K562 (cell line): ENCODE results near the gene AAK1. TPM values are rescaled to one million over a fixed set of nuclear protein-coding genes. Genes with fewer than 3 reads are reported as not detected.

Source experiments
- ATAC-seq: fragments of 200-7000 bp; cut with Tn5 transposase; 3 replicates; pipeline ENCODE4 v1.9.1; 2020; ENCODE audit warnings: moderate library complexity
- BruUV-seq: library from RNA; stranded (reverse); fragments of 400-500 nt; replicated peaks from 2 replicates; lab custom pipeline; 2021; lab: Mats Ljungman, UMichigan
- CTCF ChIA-PET: fragments of 300-600 bp; formaldehyde crosslinking; extraction: SDS; loops from one replicate; lab custom pipeline; 2021; ENCODE audit warnings: low intra/inter-chr PET ratio; lab: Yijun Ruan, JAX
- POLR2A ChIA-PET: fragments of 300-600, 350-650 bp; sonication (Branson Sonifier 250); formaldehyde crosslinking; extraction: SDS; loops from one replicate; lab custom pipeline; 2021; ENCODE audit warnings: antibody characterized with exemption, inconsistent platforms; lab: Yijun Ruan, JAX
- DNase-seq, 4 experiments: peaks; one replicate each; pipeline versions ENCODE4 v3.0.0 to v3.0.0-alpha.2; 2011 to 2018; ENCODE audit warnings: low spot score in 3 of 4, mixed read lengths in 3 of 4; ENCODE audit errors: extremely low read depth in 1 of 4
- FAIRE-seq: peaks from 2 replicates; lab custom pipeline; 2011; peaks lifted over from hg19 to GRCh38; lab: Jason Lieb, UNC
- H2AFZ ChIP-seq: 2 replicates; pipeline ENCODE4 v1.6.0; 2011; ENCODE audit warnings: low read depth, low read length, control low read depth, inconsistent platforms
- H3K27ac ChIP-seq: fragments of 200-600 bp; 3 replicates; pipeline ENCODE4 v1.8.0; 2011; ENCODE audit warnings: low read depth, mild to moderate bottlenecking, control low read depth, inconsistent platforms, low read length, moderate library complexity, mixed read lengths; ENCODE audit errors: extremely low read depth
- H3K27me3 ChIP-seq, 2 experiments: fragments of 300-600 bp in 1 of 2; 2 replicates in 1 of 2; 3 replicates in 1 of 2; pipeline versions ENCODE4 v1.6.0 to v1.8.0; 2011; ENCODE audit warnings: inconsistent platforms in 2 of 2, low read length in 2 of 2, mild to moderate bottlenecking in 1 of 2, mixed read lengths in 1 of 2, moderate library complexity in 1 of 2; ENCODE audit not compliant: control insufficient read depth in 2 of 2, insufficient read depth in 2 of 2
- H3K36me3 ChIP-seq: fragments of 300-600 bp; 3 replicates; pipeline ENCODE4 v1.8.0; 2011; ENCODE audit warnings: mild to moderate bottlenecking, low read length, inconsistent platforms; ENCODE audit not compliant: control insufficient read depth, insufficient read depth
- H3K4me1 ChIP-seq, 2 experiments: fragments of 200-600 bp in 1 of 2; replicated peaks in 1 of 2; 2 replicates in 1 of 2; 3 replicates in 1 of 2; pipeline versions ENCODE4 v1.5.1 to v1.8.0; 2011; ENCODE audit warnings: inconsistent platforms in 2 of 2, low read length in 2 of 2, mild to moderate bottlenecking in 1 of 2, mixed read lengths in 1 of 2, moderate library complexity in 1 of 2; ENCODE audit not compliant: control insufficient read depth in 2 of 2, insufficient read depth in 2 of 2
- H3K4me2 ChIP-seq: 2 replicates; pipeline ENCODE4 v1.6.1; 2011; ENCODE audit warnings: low read length, control low read depth, inconsistent platforms, mixed read lengths; ENCODE audit not compliant: insufficient read depth
- H3K4me3 ChIP-seq: fragments of 200-600 bp; sonication (generic), shearing (Covaris generic); 2 replicates; pipeline ENCODE4 v1.5.1; 2016; ENCODE audit warnings: control low read depth, inconsistent platforms
- H3K79me2 ChIP-seq: fragments of 200-600 bp; 3 replicates; pipeline ENCODE4 v1.8.0; 2011; ENCODE audit warnings: low read length, inconsistent platforms; ENCODE audit not compliant: control insufficient read depth, insufficient read depth
- H3K9ac ChIP-seq, 2 experiments: 2 replicates each; pipeline versions ENCODE4 v1.6.0 to v1.6.1; 2011; ENCODE audit warnings: low read depth in 2 of 2, low read length in 2 of 2, control low read depth in 1 of 2, inconsistent platforms in 1 of 2, mild to moderate bottlenecking in 1 of 2, mixed read lengths in 1 of 2; ENCODE audit not compliant: insufficient read depth in 1 of 2
- H3K9me1 ChIP-seq: one replicate; pipeline ENCODE4 v1.6.0; 2011; ENCODE audit warnings: inconsistent platforms, mild to moderate bottlenecking, low read length, moderate library complexity; ENCODE audit not compliant: control insufficient read depth, insufficient read depth
- H3K9me3 ChIP-seq: replicated peaks from 2 replicates; pipeline ENCODE4 v1.5.1; 2011; ENCODE audit warnings: low read depth, low read length, inconsistent platforms; ENCODE audit not compliant: control insufficient read depth, insufficient read depth
- H4K20me1 ChIP-seq: replicated peaks from 2 replicates; pipeline ENCODE4 v1.6.1; 2011; ENCODE audit warnings: low read length, inconsistent platforms, mixed read lengths; ENCODE audit not compliant: control insufficient read depth, insufficient read depth
- HNRNPK ChIP-seq: fragments of 200-400 bp; formaldehyde crosslinking; IDR thresholded peaks from one replicate; pipeline ENCODE4 v1.6.1; 2018; ENCODE audit warnings: mild to moderate bottlenecking, low read depth, low read length; ENCODE audit not compliant: poor library complexity, severe bottlenecking
- KDM5B ChIP-seq: fragments of 200-600 bp; sonication (generic); IDR thresholded peaks from 2 replicates; pipeline ENCODE4 v1.6.1; 2012; ENCODE audit warnings: low read depth, mild to moderate bottlenecking, moderate library complexity, low read length, control low read depth, inconsistent platforms; ENCODE audit not compliant: insufficient replicate concordance
- PHF20 ChIP-seq: fragments of 450-650 bp; IDR thresholded peaks from 2 replicates; pipeline ENCODE4 v1.6.1; 2018; ENCODE audit not compliant: partially characterized antibody
- PML ChIP-seq: IDR thresholded peaks from 2 replicates; pipeline ENCODE4 v1.6.1; 2012; ENCODE audit warnings: low read length, inconsistent platforms
- SREBF1 ChIP-seq: fragments of 150-350 bp; IDR thresholded peaks from 2 replicates; pipeline ENCODE4 v1.6.1; 2014; ENCODE audit warnings: antibody characterized with exemption, low read depth, low read length, borderline replicate concordance
- SREBF2 ChIP-seq: sonication (generic); formaldehyde crosslinking; IDR thresholded peaks from 2 replicates; pipeline ENCODE4 v1.4.0; 2020; ENCODE audit warnings: mild to moderate bottlenecking, missing genetic modification reagents
- TAL1 ChIP-seq: fragments of 450-650 bp; IDR thresholded peaks from 2 replicates; pipeline ENCODE4 v1.6.1; 2016; ENCODE audit warnings: mild to moderate bottlenecking
- ZNF175 ChIP-seq: fragments of 200-800 bp; sonication (Bioruptor generic); IDR thresholded peaks from 2 replicates; pipeline ENCODE4 v1.6.1; 2016; ENCODE audit warnings: low read depth, mild to moderate bottlenecking, missing genetic modification characterization, missing compliant biosample characterization
- WGBS: fragments of 100-300 bp; shearing (Covaris generic); methylation state at CpG from one replicate; pipeline ENCODE4 v1.1.6; 2016; ENCODE audit warnings: low coverage, mixed read lengths; ENCODE audit not compliant: insufficient coverage; ENCODE audit errors: missing lambda C conversion rate; 5-methylcytosine and 5-hydroxymethylcytosine counted together
- in situ Hi-C: fragments of 300-500 bp; cut with MboI; formaldehyde crosslinking; loops from 4 replicates; pipeline ENCODE4 v1.15.0; 2018; ENCODE audit warnings: inconsistent platforms, mixed read lengths
- intact Hi-C: fragments of 100-400 bp; cut with micrococcal nuclease; formaldehyde crosslinking; loops from 2 replicates; pipeline ENCODE4 v1.14.2; 2022
- polyA plus RNA-seq, 8 experiments: library from polyadenylated mRNA; depleted of rRNA in 4 of 8; stranded (reverse) in 5 of 8; unstranded in 3 of 8; fragments of >200 nt; fragmentation: Nextera tagmentation in 2 of 8; fragmentation: Illumina TruSeq in 1 of 8; extraction: Ambion mirVana in 2 of 8; extraction: Trizol in 1 of 8; gene quantifications; 2 replicates each; pipeline versions ENCODE4 v1.2.1 to v1.2.3, GENCODE V29; 2011 to 2014; ENCODE audit warnings: inconsistent platforms in 1 of 8, missing spikeins in 1 of 8
- total RNA-seq, 7 experiments: library from RNA; depleted of rRNA in 6 of 7; stranded (reverse); fragments of >200 nt in 6 of 7; fragmentation: Illumina TruSeq in 2 of 7; extraction: Trizol in 2 of 7; gene quantifications; 2 replicates each; pipeline versions ENCODE4 v1.2.1 to v1.2.3, GENCODE V29; 2011 to 2021; ENCODE audit warnings: low replicate concordance in 1 of 7

Gene AAK1
- total and polyA plus RNA-seq, 9 of the 15 experiments (the other 6 are each of a cell fraction or from before 2014, with no cell fraction given): 0.89 to 17.1 (median 6.0) TPM

DNA sequence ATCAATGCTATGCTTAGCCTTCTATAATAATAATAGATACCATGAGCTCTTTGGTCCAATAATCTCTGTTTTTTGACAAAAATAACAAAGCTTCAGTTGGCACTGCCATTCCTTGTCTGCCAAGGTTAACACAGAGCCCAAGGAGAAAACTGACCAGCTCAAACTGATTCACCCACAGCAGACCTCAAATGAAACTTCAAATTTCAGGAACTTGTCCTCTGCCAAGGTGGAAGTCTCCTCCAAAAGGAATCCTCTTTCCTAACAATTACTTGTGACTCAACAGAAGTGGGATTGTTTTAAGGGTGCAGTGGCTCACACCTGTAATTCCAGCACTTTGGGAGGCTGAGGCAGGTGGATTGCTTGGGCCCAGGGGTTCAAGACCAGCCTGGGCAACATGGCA lies 12.1 kb downstream of the AAK1 start:
- no peak for FAIRE-seq
- BruUV-seq: no TSS peak
- Histone ChIP-seq H3K4me3 (no peak overlapping the region), H3K4me2 (no peak overlapping the region), H3K27me3 (no peaks in the 10 kb centered on the region), H3K36me3 (no peaks in the 10 kb centered on the region), H3K27ac (no peak overlapping the region), H2AFZ (no peak overlapping the region), H3K9me1 (no peaks in the 10 kb centered on the region), H3K4me1 (peaks cover 0 to 27% of the 10 kb centered on the region in 2 experiments; a peak in 3 of 5 replicates), H3K9me3 (no peaks in the 10 kb centered on the region), H4K20me1 (no peaks in the 10 kb centered on the region), H3K79me2 (peaks cover 9% of the 10 kb centered on the region; the same call in 1 of the 3 replicates), H3K9ac (no peak overlapping the region)
- in situ Hi-C loops: no loop called here
- ChIA-PET POLR2A (interaction anchor here (0.6 to 1.2 kb wide), 4 partner anchors 8 to 411 kb away, joined by 3 to 5 read pairs (median 3); partner anchors contain the start of gene AAK1), CTCF (no interaction called here)
- intact Hi-C loops: no loop called here
- DNase-seq: no peak
- TF ChIP-seq PHF20: no peak
- no peak for TF ChIP-seq KDM5B
- no peak for TF ChIP-seq SREBF1
- TF ChIP-seq SREBF2 (CRISPR knock-in tag): no peak
- no peak for TF ChIP-seq TAL1
- no peak for TF ChIP-seq PML
- ATAC-seq: no peak

DNA sequence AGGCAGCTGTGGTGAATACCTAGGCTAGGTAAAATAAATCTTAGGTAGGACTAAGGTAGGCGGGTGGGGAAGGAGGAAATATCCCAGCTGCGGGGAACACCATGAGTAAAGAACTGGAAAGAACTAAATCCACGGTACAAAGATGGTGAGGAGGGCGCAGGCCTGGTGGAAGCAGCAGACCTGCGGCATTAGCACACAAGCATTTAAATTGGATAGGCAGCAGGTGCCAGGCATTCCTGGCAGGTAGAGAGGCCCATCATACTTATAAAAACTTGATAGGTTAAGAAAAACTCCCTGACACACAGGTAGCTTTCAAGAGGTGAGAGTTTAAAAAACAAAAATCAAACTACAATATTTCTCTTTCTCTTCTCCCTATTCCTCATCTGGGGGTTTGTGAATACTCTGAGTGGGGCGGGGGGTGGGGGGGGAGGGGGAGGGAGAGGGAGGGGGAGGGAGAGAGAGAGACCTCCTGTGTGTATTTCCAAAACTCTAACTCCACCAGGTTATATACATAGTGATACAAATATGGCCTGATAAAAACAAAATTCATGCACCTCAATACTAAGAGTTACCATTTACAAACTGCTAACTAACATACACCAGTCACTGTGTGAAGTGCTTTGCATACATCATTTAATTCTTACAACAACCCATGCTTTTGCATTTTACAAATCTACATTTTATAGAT lies 13.5 kb downstream of the AAK1 start:
- 88% methylated on average over 5 of the region's 6 CpGs for WGBS
- Histone ChIP-seq H2AFZ (no peak overlapping the region), H4K20me1 (no peaks in the 10 kb centered on the region), H3K9ac (no peak overlapping the region), H3K4me2 (no peak overlapping the region), H3K27me3 (no peaks in the 10 kb centered on the region), H3K4me3 (no peak overlapping the region), H3K9me3 (no peaks in the 10 kb centered on the region), H3K4me1 (peaks cover 0 to 36% of the 10 kb centered on the region in 2 experiments; a peak in 4 of 5 replicates), H3K79me2 (peaks cover 9% of the 10 kb centered on the region; the same call in 2 of the 3 replicates), H3K36me3 (no peaks in the 10 kb centered on the region), H3K9me1 (no peaks in the 10 kb centered on the region), H3K27ac (no peak overlapping the region)
- ChIA-PET CTCF (no interaction called here), POLR2A (no interaction called here)
- no TSS peak for BruUV-seq
- intact Hi-C loops (no loop called here), in situ Hi-C loops (no loop called here)
- DNase-seq (no peak), ATAC-seq (no peak), FAIRE-seq (no peak)
- no peak for TF ChIP-seq ZNF175 (CRISPR knock-in tag)
- peak; percentile 31 for TF ChIP-seq HNRNPK
